HG03378 (cell line): ENCODE measurements around the gene GNPAT.

ENCODE experiments used
- ATAC-seq: cut with Tn5 transposase; IDR thresholded peaks from one replicate; pipeline ENCODE4 v1.9.1; 2021; ENCODE audit warnings: mild to moderate bottlenecking, moderate library complexity; ENCODE audit not compliant: unreplicated experiment

The GNPAT gene

DNA sequence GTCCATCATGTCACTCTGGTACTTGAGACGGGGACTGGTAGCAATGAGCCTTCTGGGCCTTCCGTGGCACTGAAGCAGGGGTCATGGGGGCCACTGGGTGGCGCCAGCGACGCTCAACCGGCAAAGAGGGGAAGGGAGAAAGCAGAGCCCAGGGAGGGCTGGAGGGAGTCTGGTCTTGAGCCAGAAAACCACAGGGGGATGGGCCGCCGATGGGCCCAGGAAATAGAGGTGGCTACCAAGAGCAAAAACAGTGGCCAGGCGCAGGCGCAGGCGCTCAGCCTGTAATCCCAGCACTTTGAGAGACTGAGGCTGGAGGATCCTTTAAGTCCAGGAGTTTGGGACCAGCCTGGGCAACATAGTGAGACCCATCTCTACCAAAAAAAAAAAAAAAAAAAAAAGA, 74.9 kb downstream of the GNPAT start:
- no peak for ATAC-seq

DNA sequence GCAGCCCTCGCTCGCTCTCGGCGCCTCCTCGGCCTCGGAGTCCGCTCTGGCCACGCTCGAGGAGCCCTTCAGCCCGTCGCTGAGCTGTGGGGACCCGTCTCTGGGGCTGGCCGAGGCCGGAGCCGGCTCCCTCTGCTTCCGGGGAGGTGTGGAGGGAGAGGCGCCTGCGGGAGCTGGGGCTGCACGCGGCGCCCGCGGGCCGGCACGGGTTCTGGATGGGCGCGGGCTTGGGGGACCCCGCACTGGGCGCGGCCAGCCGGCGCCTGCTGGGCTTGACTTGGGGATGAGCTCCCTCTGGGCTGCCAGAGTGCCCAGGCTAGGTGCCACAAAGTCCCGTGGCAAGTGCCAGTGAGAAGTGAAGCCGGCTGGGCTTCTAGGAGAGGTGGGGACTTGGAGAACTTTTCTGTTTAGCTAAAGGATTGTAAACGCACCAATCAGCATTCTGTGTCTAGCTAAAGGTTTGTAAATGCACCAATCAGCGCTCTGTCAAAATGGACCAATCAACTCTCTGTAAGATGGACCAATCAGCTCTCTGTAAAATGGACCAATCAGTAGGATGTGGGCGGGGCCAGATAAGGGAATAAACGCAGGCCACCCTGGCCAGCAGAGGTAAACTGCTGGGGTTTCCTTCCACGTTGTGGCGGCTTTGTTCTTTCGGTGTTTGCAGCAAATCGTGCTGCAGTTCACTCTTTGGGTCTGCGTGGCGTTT, 76.4 kb downstream of the GNPAT start:
- ATAC-seq: no peak

DNA sequence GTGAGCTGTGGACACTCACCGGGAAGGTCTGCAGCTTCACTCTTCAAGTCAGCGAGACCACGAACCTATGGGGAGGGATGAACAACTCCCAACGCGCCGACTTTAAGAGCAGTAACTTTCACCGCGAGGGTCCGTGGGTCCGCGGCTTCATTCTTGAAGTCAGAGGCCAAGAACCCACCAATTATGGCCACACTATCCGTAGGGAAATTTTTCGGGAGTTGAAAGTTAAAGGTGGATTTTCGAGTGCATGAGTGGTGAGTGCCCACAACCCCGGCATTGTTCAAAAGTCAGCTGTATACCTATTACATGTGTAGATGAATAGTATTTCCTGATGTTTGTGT, 77.0 kb downstream of the GNPAT start:
- ATAC-seq: no peak

DNA sequence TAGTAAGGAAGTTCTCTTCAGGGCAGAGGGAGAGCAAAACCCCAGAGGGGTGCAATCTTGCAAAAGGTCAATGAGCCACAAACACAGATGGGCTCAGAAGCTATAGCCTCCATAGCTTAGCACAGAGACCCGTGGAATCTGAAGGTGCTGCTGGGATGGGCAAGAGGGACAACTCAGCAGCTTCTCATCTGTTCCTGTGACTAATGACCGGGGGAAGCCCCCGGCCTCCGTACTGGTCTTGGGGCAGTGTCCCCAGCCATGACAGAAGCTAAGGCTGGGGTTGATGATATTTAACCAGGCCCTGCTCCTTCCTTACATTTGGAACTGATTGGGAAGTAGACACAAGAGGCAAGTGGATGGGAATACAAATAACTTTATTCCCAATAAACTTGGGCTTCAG, 77.6 kb downstream of the GNPAT start:
- no peak for ATAC-seq

DNA sequence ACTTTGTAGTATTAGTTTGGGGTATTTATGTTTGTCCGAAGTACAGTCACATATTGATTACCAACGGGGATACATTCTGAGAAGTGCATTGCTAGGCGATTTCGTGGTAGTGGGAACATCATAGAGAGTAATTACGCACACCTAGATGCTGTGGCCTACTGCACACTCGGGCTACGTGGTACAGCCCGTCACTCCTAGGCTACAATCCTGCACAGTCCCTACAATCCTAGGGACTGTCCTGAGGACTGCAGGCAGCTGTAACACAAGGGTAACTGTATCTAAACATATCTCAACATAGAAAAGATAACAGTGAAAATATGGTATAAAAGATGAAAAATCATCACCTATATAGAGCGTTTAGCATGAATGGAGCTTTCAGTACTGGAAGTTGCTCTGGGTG, 78.1 kb downstream of the GNPAT start:
- ATAC-seq: no peak

DNA sequence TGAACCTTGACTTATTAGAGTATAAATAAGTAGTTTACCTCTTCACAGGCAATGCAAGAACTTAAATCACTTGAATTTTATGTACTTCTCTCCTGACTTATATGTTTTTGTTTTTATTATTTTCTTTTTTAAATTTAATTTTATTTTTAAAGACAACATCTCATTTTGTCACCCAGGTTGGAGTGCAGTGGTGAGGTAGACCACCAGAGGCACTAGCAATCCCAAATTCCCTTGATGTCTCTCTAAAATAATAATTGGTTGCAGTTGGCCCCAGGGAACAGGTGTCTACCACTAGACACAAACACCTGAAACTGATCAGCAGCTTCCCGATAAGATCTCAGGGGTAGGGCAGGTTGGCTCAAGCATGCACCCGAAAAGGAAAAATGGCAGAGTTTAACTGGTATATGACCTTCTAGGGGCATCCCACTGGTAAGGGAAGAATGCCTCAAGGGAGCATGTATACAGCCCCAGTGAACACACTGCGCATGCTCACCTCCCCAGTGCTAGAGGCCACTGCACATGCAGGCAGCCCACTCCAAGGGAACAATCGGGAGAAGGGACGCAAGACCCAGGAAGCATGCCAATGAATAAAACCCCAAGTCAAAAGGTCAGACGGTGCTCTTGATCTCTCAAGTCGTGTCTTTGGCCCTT, 82.0 kb downstream of the GNPAT start:
- no peak for ATAC-seq

DNA sequence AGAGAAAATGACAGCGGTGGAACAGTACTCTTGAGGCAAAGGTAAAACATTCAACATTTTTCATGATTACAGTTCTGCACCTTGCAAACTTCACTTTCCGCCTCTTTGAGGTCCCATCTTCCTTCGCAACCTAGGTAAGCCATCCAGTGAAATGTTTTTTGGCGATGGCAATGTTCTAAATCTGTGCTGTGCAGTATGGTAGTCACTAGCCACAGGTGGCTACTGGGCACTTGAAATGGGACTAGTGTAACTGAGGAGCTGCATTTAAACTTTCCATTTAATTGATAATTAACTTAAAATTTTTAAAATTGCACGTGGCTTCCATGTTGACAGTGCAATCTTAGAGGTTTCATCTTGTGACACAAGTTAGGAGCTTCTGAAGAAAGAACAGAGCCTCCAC, 83.6 kb downstream of the GNPAT start:
- no peak for ATAC-seq

DNA sequence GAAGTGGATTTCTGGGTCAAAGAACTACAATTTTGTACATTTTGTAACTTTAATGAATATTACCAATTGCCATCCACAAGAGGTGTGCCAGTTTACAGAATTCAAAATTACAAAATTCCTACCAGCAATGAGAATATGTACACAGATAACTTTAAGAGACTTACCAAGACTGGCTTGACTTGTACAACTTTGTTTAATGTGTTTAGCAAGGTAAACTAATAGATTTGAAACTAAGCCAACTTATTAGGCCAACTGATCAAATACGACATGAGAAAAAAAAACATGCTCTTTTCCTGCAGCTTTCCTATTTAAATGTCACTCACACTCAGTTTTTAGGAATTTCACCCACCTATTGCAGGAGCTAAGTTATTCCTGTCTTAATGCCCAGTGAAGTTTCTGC, 85.2 kb downstream of the GNPAT start:
- ATAC-seq: no peak
